IPS DF 19.7 (cell line): Measurements from ENCODE around the gene KATNBL1.

Experiments
- DNase-seq: peaks from one replicate; pipeline ENCODE4 v3.0.0-alpha.2; 2013; ENCODE audit warnings: low read depth, low spot score

KATNBL1 gene

GRCh38 chr15:34116620-34117019 lies 93.3 kb downstream of the KATNBL1 start:
- no peak for DNase-seq

- DNase-seq: no peak
Measured at GRCh38 chr15:34114739-34115138, 95.2 kb downstream of the KATNBL1 start.

GRCh38 chr15:34114215-34114614 lies 95.7 kb downstream of the KATNBL1 start:
- DNase-seq: no peak

- DNase-seq: no peak
Measured at GRCh38 chr15:34111488-34111887, 98.4 kb downstream of the KATNBL1 start.

- no peak for DNase-seq
Measured at GRCh38 chr15:34109797-34110663, 99.9 kb downstream of the KATNBL1 start.

GRCh38 chr15:34107315-34107714 lies 102.6 kb downstream of the KATNBL1 start:
- DNase-seq: no peak

- DNase-seq: no peak
Measured at GRCh38 chr15:34106423-34106822, 103.5 kb downstream of the KATNBL1 start.

- no peak for DNase-seq
Measured at GRCh38 chr15:34102175-34102925, 107.5 kb downstream of the KATNBL1 start.

- DNase-seq: peak; percentile 97
Measured at GRCh38 chr15:34101366-34102174, 108.3 kb downstream of the KATNBL1 start, which contains the start of the genes EMC7 and PGBD4. EMC7 (minus strand) TSS chr15:34101862; CDS start chr15:34101839, 23 bp downstream. PGBD4 (plus strand) TSS chr15:34102083; CDS start chr15:34102532, 449 bp downstream.

GRCh38 chr15:34099914-34100313 lies 110.0 kb downstream of the KATNBL1 start:
- no peak for DNase-seq
